WTC11 (cell line): ENCODE results near the gene KLHL22. TPM values are rescaled to one million over a fixed set of nuclear protein-coding genes. Genes with fewer than 3 reads are reported as not detected.

ENCODE experiments used
- ATAC-seq: fragments of 200-7000 bp; cut with Tn5 transposase; 2 replicates; pipeline ENCODE4 v1.10.0; 2021; ENCODE audit warnings: mild to moderate bottlenecking, moderate library complexity
- CTCF ChIA-PET: fragments of 300-600 bp; sonication (Branson Sonifier 250); formaldehyde crosslinking; loops from one replicate; lab custom pipeline; 2021; ENCODE audit warnings: antibody characterized with exemption; lab: Charles Lee
- POLR2A ChIA-PET: fragments of 350-600 bp; sonication (Branson Sonifier 250); formaldehyde crosslinking; loops from one replicate; lab custom pipeline; 2021; ENCODE audit warnings: antibody characterized with exemption; lab: Charles Lee
- DNase-seq: peaks from one replicate; pipeline ENCODE4 v3.0.0; 2021; ENCODE audit warnings: low spot score
- H3K27ac Mint-ChIP-seq: 2 replicates; pipeline ENCODE4 v1.8.0; 2021; ENCODE audit warnings: mixed read lengths
- H3K27me3 Mint-ChIP-seq: 2 replicates; pipeline ENCODE4 v1.8.0; 2021; ENCODE audit warnings: low read depth, mild to moderate bottlenecking, moderate library complexity, mixed read lengths
- H3K36me3 Mint-ChIP-seq: 2 replicates; pipeline ENCODE4 v1.8.0; 2021; ENCODE audit warnings: mixed read lengths
- H3K4me1 Mint-ChIP-seq: 2 replicates; pipeline ENCODE4 v1.8.0; 2022; ENCODE audit warnings: mixed read lengths
- H3K4me3 Mint-ChIP-seq: 2 replicates; pipeline ENCODE4 v1.8.0; 2021; ENCODE audit warnings: mild to moderate bottlenecking, moderate library complexity, mixed read lengths
- H3K9me3 Mint-ChIP-seq: 2 replicates; pipeline ENCODE4 v1.8.0; 2021; ENCODE audit warnings: mixed read lengths
- ELF4 ChIP-seq: sonication (generic); formaldehyde crosslinking; IDR thresholded peaks from 2 replicates; pipeline ENCODE4 v1.8.1; 2022; ENCODE audit warnings: low read depth, mild to moderate bottlenecking, moderate library complexity, missing genetic modification reagents
- GTF2I ChIP-seq: fragments of 250-450 bp; sonication (Bioruptor Pico); conservative IDR thresholded peaks from 2 replicates; pipeline ENCODE4 v1.4.0; 2021; ENCODE audit warnings: mild to moderate bottlenecking
- IRF2 ChIP-seq: sonication (generic); formaldehyde crosslinking; IDR thresholded peaks from 2 replicates; pipeline ENCODE4 v1.8.0; 2022; ENCODE audit warnings: low read depth, missing genetic modification reagents, borderline replicate concordance
- NFYB ChIP-seq: sonication (generic); formaldehyde crosslinking; conservative IDR thresholded peaks from 2 replicates; pipeline ENCODE4 v1.8.0; 2022; ENCODE audit warnings: low read depth, missing genetic modification reagents
- NR1H2 ChIP-seq: sonication (generic); formaldehyde crosslinking; IDR thresholded peaks from 2 replicates; pipeline ENCODE4 v1.9.0; 2021; ENCODE audit warnings: mild to moderate bottlenecking, moderate library complexity, missing genetic modification reagents
- PRRX2 ChIP-seq: fragments of 250-450 bp; sonication (Bioruptor Pico); IDR thresholded peaks from 2 replicates; pipeline ENCODE4 v1.8.0; 2021; ENCODE audit warnings: mild to moderate bottlenecking
- RELA ChIP-seq: sonication (generic); formaldehyde crosslinking; IDR thresholded peaks from 2 replicates; pipeline ENCODE4 v1.8.1; 2022; ENCODE audit warnings: missing genetic modification reagents, mild to moderate bottlenecking, borderline replicate concordance
- RORB ChIP-seq: fragments of 250-450 bp; sonication (Bioruptor Pico); IDR thresholded peaks from 2 replicates; pipeline ENCODE4 v1.9.0; 2021; ENCODE audit warnings: mild to moderate bottlenecking
- SMAD4 ChIP-seq: sonication (generic); formaldehyde crosslinking; IDR thresholded peaks from 2 replicates; pipeline ENCODE4 v1.8.0; 2022; ENCODE audit warnings: mild to moderate bottlenecking, missing genetic modification reagents
- SOX15 ChIP-seq: fragments of 250-450 bp; sonication (Bioruptor Pico); IDR thresholded peaks from 2 replicates; pipeline ENCODE4 v1.9.0; 2021; ENCODE audit warnings: mild to moderate bottlenecking
- TCF7 ChIP-seq: sonication (generic); formaldehyde crosslinking; IDR thresholded peaks from 2 replicates; pipeline ENCODE4 v1.8.0; 2022; ENCODE audit warnings: mild to moderate bottlenecking, low read depth, missing genetic modification reagents, moderate library complexity
- TEAD4 ChIP-seq: sonication (generic); formaldehyde crosslinking; IDR thresholded peaks from 2 replicates; pipeline ENCODE4 v1.8.0; 2022; ENCODE audit warnings: mild to moderate bottlenecking, missing genetic modification reagents
- ZNF219 ChIP-seq: sonication (generic); formaldehyde crosslinking; IDR thresholded peaks from 2 replicates; pipeline ENCODE4 v1.8.0; 2023; ENCODE audit warnings: missing genetic modification reagents, mild to moderate bottlenecking, borderline replicate concordance
- ZNF263 ChIP-seq: sonication (generic); formaldehyde crosslinking; IDR thresholded peaks from 2 replicates; pipeline ENCODE4 v1.8.1; 2022; ENCODE audit warnings: low read depth, mild to moderate bottlenecking, moderate library complexity, missing genetic modification reagents
- total RNA-seq: library from RNA; stranded (reverse); gene quantifications from 3 replicates; pipeline ENCODE4 v1.2.3, GENCODE V29; 2021
- TF ChIP-seq, protein P1 (sequence below): sonication (generic); formaldehyde crosslinking; IDR thresholded peaks from 2 replicates; pipeline ENCODE4 v1.8.1; 2023; ENCODE audit warnings: mild to moderate bottlenecking, moderate library complexity, missing genetic modification reagents
- TF ChIP-seq, protein P2 (sequence below): sonication (generic); formaldehyde crosslinking; conservative IDR thresholded peaks from 2 replicates; pipeline ENCODE4 v1.8.1; 2023; ENCODE audit warnings: mild to moderate bottlenecking, low read depth, missing genetic modification reagents, moderate library complexity
- TF ChIP-seq, protein P3 (sequence below): sonication (generic); formaldehyde crosslinking; IDR thresholded peaks from 2 replicates; pipeline ENCODE4 v1.8.0; 2023; ENCODE audit warnings: missing genetic modification reagents, mild to moderate bottlenecking, borderline replicate concordance
- TF ChIP-seq, protein P4 (sequence below): sonication (generic); formaldehyde crosslinking; IDR thresholded peaks from 2 replicates; pipeline ENCODE4 v1.8.0; 2023; ENCODE audit warnings: mild to moderate bottlenecking, missing genetic modification reagents
- TF ChIP-seq, protein P5 (sequence below): sonication (generic); formaldehyde crosslinking; IDR thresholded peaks from 2 replicates; pipeline ENCODE4 v1.8.0; 2022; ENCODE audit warnings: missing genetic modification reagents
- TF ChIP-seq, protein P6 (sequence below): fragments of 250-450 bp; sonication (Bioruptor Pico); IDR thresholded peaks from 2 replicates; pipeline ENCODE4 v1.9.0; 2021; ENCODE audit warnings: mild to moderate bottlenecking

The KLHL22 gene
- total RNA-seq, 1 experiment from 2014 or later: 15.7 TPM

DNA sequence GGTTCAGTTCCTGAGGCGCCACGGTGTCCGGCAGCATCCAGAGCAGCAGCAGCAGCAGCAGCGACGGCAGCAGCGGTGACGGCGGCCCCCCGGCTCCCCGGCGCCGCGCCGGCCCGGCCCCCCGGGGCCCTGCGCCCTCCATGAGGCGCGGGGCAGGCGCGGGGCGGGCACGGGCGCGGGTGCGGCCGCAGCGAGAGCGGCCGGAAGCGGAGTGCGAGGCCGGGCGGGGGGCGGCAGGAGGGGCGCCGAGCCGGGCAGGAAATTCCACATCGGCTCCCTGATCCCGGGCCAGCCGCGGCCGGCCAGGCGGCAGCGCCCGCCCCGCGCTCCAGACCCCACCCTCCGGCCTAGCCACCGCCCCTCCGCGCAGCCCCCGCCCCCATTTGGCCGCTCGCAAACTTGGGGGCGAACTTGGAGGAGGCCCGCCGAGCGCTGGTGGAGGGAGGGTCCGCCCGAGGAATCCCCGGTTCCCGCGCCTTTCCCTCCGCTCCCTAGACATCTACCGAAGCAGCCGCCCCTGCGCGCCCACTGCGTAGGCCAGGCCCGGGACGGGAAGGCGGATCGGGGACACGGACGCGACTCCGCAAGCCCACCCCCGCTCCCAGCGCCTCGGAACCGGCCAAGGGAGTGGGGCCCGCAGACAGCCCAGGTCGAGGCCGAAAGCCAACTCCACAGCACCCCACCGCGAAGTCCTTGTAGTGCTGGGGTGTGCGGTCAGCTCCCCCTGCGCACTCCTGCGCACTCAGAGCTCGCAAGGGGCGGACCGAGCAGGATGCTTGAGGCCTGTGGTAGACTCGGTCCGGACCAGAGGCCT is 57.8 kb downstream of the KLHL22 start, which contains the start of gene SCARF2:
SCARF2 (minus strand) TSS at position 213 of the 814 bp plus-strand sequence; CDS start at position 142, 71 bp downstream.
- Mint-ChIP-seq H3K4me1 (peaks cover 23% of the 10 kb centered on the region), H3K27ac (no peak within 1 kb of the TSS), H3K36me3 (no peaks in the 10 kb centered on the region), H3K4me3 (peak within 1 kb of the TSS; percentile 92), H3K9me3 (no peaks in the 10 kb centered on the region), H3K27me3 (peaks cover 54% of the 10 kb centered on the region)
- ChIA-PET POLR2A (interaction anchor here (0.6 kb wide), 1 partner anchor 55 kb away, joined by 6 read pairs; no protein-coding TSS in a partner anchor), CTCF (interaction anchor here (0.6 to 2.6 kb wide), 11 partner anchors 8 to 199 kb away, joined by 3 to 21 read pairs (median 3); partner anchors contain the start of gene DGCR6L)
- DNase-seq (peak; percentile 74), ATAC-seq (peak; percentile 74)
- TF ChIP-seq, protein P1, sequence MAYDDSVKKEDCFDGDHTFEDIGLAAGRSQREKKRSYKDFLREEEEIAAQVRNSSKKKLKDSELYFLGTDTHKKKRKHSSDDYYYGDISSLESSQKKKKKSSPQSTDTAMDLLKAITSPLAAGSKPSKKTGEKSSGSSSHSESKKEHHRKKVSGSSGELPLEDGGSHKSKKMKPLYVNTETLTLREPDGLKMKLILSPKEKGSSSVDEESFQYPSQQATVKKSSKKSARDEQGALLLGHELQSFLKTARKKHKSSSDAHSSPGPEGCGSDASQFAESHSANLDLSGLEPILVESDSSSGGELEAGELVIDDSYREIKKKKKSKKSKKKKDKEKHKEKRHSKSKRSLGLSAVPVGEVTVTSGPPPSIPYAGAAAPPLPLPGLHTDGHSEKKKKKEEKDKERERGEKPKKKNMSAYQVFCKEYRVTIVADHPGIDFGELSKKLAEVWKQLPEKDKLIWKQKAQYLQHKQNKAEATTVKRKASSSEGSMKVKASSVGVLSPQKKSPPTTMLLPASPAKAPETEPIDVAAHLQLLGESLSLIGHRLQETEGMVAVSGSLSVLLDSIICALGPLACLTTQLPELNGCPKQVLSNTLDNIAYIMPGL: peak; percentile 48; the same call in 1 of the 2 replicates
- TF ChIP-seq NR1H2 (CRISPR knock-in tag): no peak
- no peak for TF ChIP-seq TEAD4 (CRISPR knock-in tag)
- TF ChIP-seq ZNF219 (CRISPR knock-in tag): no peak
- 0 out of 2 replicates have a peak, but pooled peaks have one; percentile 17 for TF ChIP-seq TCF7 (CRISPR knock-in tag)
- TF ChIP-seq, protein P2, sequence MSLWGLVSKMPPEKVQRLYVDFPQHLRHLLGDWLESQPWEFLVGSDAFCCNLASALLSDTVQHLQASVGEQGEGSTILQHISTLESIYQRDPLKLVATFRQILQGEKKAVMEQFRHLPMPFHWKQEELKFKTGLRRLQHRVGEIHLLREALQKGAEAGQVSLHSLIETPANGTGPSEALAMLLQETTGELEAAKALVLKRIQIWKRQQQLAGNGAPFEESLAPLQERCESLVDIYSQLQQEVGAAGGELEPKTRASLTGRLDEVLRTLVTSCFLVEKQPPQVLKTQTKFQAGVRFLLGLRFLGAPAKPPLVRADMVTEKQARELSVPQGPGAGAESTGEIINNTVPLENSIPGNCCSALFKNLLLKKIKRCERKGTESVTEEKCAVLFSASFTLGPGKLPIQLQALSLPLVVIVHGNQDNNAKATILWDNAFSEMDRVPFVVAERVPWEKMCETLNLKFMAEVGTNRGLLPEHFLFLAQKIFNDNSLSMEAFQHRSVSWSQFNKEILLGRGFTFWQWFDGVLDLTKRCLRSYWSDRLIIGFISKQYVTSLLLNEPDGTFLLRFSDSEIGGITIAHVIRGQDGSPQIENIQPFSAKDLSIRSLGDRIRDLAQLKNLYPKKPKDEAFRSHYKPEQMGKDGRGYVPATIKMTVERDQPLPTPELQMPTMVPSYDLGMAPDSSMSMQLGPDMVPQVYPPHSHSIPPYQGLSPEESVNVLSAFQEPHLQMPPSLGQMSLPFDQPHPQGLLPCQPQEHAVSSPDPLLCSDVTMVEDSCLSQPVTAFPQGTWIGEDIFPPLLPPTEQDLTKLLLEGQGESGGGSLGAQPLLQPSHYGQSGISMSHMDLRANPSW: no peak
- TF ChIP-seq RORB (CRISPR knock-in tag): no peak
- TF ChIP-seq, protein P3, sequence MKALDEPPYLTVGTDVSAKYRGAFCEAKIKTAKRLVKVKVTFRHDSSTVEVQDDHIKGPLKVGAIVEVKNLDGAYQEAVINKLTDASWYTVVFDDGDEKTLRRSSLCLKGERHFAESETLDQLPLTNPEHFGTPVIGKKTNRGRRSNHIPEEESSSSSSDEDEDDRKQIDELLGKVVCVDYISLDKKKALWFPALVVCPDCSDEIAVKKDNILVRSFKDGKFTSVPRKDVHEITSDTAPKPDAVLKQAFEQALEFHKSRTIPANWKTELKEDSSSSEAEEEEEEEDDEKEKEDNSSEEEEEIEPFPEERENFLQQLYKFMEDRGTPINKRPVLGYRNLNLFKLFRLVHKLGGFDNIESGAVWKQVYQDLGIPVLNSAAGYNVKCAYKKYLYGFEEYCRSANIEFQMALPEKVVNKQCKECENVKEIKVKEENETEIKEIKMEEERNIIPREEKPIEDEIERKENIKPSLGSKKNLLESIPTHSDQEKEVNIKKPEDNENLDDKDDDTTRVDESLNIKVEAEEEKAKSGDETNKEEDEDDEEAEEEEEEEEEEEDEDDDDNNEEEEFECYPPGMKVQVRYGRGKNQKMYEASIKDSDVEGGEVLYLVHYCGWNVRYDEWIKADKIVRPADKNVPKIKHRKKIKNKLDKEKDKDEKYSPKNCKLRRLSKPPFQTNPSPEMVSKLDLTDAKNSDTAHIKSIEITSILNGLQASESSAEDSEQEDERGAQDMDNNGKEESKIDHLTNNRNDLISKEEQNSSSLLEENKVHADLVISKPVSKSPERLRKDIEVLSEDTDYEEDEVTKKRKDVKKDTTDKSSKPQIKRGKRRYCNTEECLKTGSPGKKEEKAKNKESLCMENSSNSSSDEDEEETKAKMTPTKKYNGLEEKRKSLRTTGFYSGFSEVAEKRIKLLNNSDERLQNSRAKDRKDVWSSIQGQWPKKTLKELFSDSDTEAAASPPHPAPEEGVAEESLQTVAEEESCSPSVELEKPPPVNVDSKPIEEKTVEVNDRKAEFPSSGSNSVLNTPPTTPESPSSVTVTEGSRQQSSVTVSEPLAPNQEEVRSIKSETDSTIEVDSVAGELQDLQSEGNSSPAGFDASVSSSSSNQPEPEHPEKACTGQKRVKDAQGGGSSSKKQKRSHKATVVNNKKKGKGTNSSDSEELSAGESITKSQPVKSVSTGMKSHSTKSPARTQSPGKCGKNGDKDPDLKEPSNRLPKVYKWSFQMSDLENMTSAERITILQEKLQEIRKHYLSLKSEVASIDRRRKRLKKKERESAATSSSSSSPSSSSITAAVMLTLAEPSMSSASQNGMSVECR: 0 out of 2 replicates have a peak, but pooled peaks have one; percentile 19
- no peak for TF ChIP-seq RELA
- no peak for TF ChIP-seq SMAD4 (CRISPR knock-in tag)
- TF ChIP-seq GTF2I (CRISPR knock-in tag): no peak
- TF ChIP-seq ELF4 (CRISPR knock-in tag): no peak
- TF ChIP-seq ZNF263 (CRISPR knock-in tag): no peak
- TF ChIP-seq PRRX2: no peak
- TF ChIP-seq, protein P4, sequence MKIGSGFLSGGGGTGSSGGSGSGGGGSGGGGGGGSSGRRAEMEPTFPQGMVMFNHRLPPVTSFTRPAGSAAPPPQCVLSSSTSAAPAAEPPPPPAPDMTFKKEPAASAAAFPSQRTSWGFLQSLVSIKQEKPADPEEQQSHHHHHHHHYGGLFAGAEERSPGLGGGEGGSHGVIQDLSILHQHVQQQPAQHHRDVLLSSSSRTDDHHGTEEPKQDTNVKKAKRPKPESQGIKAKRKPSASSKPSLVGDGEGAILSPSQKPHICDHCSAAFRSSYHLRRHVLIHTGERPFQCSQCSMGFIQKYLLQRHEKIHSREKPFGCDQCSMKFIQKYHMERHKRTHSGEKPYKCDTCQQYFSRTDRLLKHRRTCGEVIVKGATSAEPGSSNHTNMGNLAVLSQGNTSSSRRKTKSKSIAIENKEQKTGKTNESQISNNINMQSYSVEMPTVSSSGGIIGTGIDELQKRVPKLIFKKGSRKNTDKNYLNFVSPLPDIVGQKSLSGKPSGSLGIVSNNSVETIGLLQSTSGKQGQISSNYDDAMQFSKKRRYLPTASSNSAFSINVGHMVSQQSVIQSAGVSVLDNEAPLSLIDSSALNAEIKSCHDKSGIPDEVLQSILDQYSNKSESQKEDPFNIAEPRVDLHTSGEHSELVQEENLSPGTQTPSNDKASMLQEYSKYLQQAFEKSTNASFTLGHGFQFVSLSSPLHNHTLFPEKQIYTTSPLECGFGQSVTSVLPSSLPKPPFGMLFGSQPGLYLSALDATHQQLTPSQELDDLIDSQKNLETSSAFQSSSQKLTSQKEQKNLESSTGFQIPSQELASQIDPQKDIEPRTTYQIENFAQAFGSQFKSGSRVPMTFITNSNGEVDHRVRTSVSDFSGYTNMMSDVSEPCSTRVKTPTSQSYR: no peak
- no peak for TF ChIP-seq IRF2 (CRISPR knock-in tag)
- no peak for TF ChIP-seq NFYB (CRISPR knock-in tag)
- TF ChIP-seq, protein P5, sequence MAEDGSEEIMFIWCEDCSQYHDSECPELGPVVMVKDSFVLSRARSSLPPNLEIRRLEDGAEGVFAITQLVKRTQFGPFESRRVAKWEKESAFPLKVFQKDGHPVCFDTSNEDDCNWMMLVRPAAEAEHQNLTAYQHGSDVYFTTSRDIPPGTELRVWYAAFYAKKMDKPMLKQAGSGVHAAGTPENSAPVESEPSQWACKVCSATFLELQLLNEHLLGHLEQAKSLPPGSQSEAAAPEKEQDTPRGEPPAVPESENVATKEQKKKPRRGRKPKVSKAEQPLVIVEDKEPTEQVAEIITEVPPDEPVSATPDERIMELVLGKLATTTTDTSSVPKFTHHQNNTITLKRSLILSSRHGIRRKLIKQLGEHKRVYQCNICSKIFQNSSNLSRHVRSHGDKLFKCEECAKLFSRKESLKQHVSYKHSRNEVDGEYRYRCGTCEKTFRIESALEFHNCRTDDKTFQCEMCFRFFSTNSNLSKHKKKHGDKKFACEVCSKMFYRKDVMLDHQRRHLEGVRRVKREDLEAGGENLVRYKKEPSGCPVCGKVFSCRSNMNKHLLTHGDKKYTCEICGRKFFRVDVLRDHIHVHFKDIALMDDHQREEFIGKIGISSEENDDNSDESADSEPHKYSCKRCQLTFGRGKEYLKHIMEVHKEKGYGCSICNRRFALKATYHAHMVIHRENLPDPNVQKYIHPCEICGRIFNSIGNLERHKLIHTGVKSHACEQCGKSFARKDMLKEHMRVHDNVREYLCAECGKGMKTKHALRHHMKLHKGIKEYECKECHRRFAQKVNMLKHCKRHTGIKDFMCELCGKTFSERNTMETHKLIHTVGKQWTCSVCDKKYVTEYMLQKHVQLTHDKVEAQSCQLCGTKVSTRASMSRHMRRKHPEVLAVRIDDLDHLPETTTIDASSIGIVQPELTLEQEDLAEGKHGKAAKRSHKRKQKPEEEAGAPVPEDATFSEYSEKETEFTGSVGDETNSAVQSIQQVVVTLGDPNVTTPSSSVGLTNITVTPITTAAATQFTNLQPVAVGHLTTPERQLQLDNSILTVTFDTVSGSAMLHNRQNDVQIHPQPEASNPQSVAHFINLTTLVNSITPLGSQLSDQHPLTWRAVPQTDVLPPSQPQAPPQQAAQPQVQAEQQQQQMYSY (CRISPR knock-in tag): peak; percentile 76
- TF ChIP-seq, protein P6, sequence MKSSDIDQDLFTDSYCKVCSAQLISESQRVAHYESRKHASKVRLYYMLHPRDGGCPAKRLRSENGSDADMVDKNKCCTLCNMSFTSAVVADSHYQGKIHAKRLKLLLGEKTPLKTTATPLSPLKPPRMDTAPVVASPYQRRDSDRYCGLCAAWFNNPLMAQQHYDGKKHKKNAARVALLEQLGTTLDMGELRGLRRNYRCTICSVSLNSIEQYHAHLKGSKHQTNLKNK: no peak
- no peak for TF ChIP-seq SOX15 (CRISPR knock-in tag)
